Measurements from ENCODE around the gene NKX2-3.

- TF ChIP-seq USF2 (CRISPR knock-in tag; IDR thresholded peaks at IDR 0.05), result no peak
- no peak for TF ChIP-seq ETS2 (tag; IDR thresholded peaks at IDR 0.05; ENCODE audit: borderline replicate concordance, poor library complexity, severe bottlenecking)
- no peak for TF ChIP-seq ZNF512 (tag; IDR thresholded peaks at IDR 0.05)
- TF ChIP-seq KDM1A (IDR thresholded peaks at IDR 0.05), result no peak
- TF ChIP-seq ZNF583 (CRISPR knock-in tag; IDR thresholded peaks at IDR 0.05), result no peak
- TF ChIP-seq JUND (IDR thresholded peaks at IDR 0.05; ENCODE audit: borderline replicate concordance, low read depth, low read length), result no peak
- no peak for TF ChIP-seq JUND (tag; IDR thresholded peaks at IDR 0.05; ENCODE audit: borderline replicate concordance, low read depth, low read length)
- TF ChIP-seq MAFK (IDR thresholded peaks at IDR 0.05; ENCODE audit: low read length), result no peak
- TF ChIP-seq CHD1 (IDR thresholded peaks at IDR 0.05; ENCODE audit: low read length), result no peak
- no peak for TF ChIP-seq TEAD4 (IDR thresholded peaks at IDR 0.05; ENCODE audit: low read length)
- TF ChIP-seq TEAD4 (CRISPR knock-in tag; IDR thresholded peaks at IDR 0.05; ENCODE audit: borderline replicate concordance), result no peak
- no peak for TF ChIP-seq TEAD2 (tag; IDR thresholded peaks at IDR 0.05)
Measured at GRCh38 chr10:99564361-99564760, 31.6 kb downstream of the NKX2-3 start.
